ENCODE results near the gene IL31.
"Not testable (repeated sequence)": the region's sequence is repeated elsewhere in the genome, so short reads cannot be mapped to it uniquely, and the experiment has no call there.

IL31 gene

GRCh38 chr12:122190842-122191668, 17.0 kb upstream of the IL31 start:
- peak; percentile 22 for DNase-seq

- DNase-seq, result no peak
Observed at GRCh38 chr12:122189626-122190475, 15.8 kb upstream of the IL31 start.

GRCh38 chr12:122187466-122187865, 13.4 kb upstream of the IL31 start:
- DNase-seq, result no peak

DNA sequence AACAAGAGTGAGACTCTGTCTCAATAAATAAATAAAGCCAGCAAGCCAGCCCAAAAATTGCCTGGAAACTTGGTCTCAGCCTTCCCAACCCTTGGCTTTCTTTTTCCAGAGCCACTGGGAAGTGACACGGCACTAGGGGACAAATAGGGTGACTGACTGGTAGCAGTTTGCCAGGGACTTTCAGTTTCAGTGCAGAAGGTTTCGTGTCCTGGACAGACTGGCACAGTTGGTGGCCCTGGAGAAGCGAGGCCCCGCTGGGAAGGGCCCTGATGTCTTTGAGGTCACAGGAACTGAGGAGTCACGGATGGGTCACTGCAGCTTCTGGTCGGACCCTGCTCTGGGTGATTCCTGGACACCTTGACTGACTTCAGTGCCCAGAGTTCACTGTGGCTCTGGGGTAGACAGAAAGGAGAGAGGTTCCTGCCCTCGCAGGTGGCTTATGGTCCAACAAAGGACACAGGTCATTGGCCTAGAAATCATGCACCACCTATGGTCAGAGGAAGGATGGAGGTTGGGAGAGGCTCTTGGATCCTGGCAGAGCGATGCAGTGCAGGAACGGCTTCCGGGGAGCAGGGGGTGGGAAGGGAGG, 11.6 kb upstream of the IL31 start:
- DNase-seq, result no peak

GRCh38 chr12:122185079-122185478, 11.1 kb upstream of the IL31 start:
- no peak for DNase-seq

GRCh38 chr12:122184517-122184916, 10.5 kb upstream of the IL31 start:
- no peak for DNase-seq

DNA sequence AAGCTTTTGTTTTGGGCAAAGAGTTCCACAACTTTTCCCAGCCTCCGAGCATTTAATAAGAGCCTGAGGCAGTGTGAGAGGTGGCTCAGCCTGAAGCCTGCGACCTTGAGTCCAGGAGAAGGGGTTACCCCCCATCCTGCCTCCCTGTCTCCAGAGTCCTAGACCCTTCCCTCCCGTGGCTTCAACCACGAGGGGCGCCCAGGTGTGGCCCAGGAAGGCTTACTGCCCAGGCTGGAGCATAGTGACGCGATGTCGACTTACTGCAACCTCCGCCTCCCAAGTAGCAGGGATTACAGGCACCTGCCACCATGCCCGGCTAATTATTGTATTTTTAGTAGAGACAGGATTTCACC, 9.5 kb upstream of the IL31 start:
- no peak for DNase-seq

DNA sequence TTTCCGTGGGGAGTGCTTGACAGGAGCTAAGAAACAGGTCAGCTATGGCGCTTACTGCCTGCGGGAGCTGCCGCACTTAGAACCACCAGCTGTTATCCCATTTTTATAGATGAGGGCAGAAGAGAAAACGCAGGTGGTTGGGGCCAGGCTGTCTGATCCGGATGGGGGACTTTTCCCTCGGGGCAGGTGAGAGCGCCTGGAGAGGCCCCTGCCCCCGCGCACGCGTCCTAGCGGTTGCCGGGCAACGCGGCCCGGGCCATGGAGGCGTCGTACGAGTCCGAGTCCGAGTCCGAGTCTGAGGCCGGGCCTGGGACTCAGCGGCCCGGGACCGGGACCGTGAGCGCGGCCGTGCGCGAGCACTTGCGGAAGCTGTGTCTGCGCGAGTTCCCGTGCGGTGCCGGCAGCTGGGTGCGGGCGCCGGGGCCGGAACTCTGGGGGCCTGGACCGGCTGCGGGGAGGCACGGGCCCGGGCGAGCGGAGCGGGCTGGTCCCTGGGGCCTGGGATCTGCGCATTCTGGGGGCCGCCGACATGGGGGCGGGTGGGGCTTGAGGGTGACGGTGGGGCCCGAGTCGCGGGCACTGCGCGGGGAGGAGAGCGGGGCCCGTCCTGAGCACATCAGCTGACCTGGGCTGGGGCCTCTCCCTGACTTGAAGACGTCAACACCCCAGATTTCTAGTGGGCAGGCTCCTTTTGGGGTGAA, 9.0 kb upstream of the IL31 start, which contains the start of gene LRRC43:
Gene LRRC43, plus strand, starts transcription at position 237 of the 701 bp plus-strand sequence. Its CDS starts 22 bp downstream, at position 259.
- no peak for DNase-seq

DNA sequence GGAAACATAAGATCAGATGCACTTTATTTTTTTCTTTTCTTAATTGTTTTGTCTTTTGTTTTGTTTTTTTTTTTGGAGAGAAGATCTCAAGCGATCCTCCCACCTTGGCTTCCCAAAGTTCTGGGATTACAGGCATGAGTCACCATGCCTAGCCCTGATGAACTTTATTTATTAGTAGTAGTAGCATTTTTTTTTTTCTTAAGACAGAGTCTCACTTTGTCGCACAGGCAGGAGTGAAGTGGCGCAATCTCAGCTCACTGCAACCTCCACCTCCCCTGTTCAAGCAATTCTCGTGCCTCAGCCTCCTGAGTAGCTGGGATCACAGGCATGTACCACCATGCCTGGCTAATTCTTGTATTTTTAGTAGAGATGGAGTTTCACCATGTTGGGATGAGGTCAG, 2.5 kb upstream of the IL31 start:
- DNase-seq, result not testable (repeated sequence)

GRCh38 chr12:122172262-122172939, 1.6 kb downstream of the IL31 start:
- DNase-seq, result no peak

- DNase-seq, result no peak
Observed at GRCh38 chr12:122171399-122171798, 2.6 kb downstream of the IL31 start.

GRCh38 chr12:122168492-122168891, 5.5 kb downstream of the IL31 start:
- DNase-seq, result no peak

GRCh38 chr12:122167356-122167925, 6.6 kb downstream of the IL31 start:
- no peak for DNase-seq

GRCh38 chr12:122166422-122167349, 7.3 kb downstream of the IL31 start:
- DNase-seq, result no peak

DNA sequence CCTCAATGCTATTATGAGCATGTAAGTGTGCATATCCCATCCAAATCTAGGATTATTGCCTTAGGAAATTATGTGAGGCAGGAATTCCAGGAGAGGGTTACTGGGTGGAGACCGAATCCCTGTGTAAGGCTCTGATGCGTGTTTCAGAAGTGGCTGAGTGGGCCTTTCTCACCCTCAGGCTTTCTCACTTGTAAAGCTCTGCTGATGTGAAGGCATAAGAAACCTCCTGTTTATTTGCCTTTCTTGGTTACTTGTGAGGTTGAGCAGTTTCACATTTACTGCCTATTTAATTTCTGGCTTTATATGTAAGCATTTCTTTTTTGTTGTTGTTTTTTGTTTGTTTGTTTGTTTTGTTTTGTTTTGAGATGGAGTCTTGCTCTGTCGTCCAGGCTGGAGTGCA, 11.0 kb downstream of the IL31 start:
- DNase-seq, result no peak

DNA sequence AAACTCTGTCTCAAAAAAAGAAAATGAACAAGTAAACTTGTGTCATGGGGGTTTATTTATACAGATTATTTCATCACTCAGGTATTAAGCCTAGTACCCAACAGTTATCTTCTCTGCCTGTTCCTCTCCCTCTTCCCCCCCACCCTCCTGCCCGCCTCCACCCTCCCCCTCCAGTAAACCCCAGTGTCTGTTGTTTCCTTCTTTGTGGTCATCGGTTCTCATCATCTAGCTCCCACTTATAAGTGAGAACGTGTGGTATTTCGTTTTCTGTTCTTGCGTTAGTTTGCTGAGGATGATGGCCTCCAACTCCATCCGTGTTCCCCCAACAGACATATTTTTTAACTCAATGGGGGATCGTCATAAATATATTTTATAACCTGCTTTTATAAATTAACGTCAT, 12.3 kb downstream of the IL31 start:
- no peak for DNase-seq

GRCh38 chr12:122160761-122161160, 13.3 kb downstream of the IL31 start:
- DNase-seq, result no peak

DNA sequence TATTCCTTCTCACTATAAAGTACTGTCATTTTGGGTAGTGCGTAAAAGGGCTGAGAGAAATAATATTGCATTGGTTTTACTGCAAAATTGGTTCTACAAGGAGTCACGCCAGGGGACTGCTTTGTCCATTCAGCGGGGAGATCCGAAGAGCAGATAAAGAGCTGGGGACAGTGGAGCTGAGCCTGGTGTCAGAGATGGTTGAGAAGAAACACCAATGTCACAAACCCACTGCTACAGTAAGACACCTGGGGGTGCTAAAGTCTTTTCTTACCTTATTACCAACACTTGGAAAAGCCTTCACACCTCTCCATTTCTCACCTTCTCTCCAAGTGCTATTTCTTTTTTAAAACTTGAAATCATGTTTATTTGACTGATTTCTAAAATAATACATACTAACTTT, 14.1 kb downstream of the IL31 start:
- DNase-seq, result no peak

DNA sequence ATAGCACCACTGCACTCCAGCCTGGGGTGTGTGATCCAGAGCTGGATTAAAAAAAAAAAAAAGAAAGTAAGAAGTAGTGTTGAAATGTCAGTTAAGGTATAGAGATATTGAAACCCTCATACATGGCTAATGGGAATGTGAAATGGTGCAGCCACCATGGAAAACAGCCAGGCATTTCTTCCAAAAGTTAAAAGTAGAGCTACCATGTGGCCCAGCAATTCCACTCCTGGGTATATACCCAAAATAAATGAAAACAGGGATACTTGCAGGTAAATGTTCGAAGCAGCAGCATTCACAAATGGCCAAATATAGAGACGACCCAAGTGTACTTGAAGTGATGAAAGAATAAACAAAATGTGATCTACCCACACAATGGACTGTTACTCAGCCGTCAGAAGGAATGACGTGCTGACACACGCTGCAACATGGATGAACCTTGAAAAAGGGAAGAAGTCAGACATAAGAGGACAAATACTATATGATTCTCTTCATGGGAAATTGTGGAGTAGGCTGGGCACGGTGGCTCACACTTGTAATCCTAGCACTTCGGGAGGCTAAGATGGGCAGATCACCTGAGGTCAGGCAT, 15.2 kb downstream of the IL31 start:
- no peak for DNase-seq

DNA sequence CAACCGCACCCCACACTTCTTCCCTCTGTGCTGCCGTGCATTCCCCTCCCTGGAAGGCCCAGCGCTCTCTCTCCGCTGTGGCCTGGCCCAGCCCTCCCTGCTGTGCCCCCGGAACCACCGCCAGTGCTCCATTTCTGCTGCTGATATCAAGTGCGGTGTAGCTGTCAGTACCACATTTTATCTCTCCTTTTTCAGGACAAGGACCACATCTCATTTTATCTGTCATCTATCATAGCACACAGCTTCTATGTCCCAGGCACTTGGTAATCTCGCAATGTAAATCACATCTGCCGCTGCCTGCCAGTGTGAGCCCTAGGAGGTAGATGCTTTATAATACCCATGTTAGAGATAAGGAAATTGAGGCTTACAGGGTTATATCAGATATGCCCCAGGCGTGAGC, 18.3 kb downstream of the IL31 start:
- no peak for DNase-seq

GRCh38 chr12:122152754-122153153, 21.3 kb downstream of the IL31 start:
- no peak for DNase-seq

All from NCI-H1105 treated with DMSO at 0.1 percent for 48 hours (cell line).